HG02642 (cell line): ENCODE results near the gene RPL28.

Experiments
- ATAC-seq: cut with Tn5 transposase; IDR thresholded peaks from one replicate; pipeline ENCODE4 v1.9.1; 2021; ENCODE audit warnings: mild to moderate bottlenecking; ENCODE audit not compliant: unreplicated experiment, poor library complexity

RPL28 gene

DNA sequence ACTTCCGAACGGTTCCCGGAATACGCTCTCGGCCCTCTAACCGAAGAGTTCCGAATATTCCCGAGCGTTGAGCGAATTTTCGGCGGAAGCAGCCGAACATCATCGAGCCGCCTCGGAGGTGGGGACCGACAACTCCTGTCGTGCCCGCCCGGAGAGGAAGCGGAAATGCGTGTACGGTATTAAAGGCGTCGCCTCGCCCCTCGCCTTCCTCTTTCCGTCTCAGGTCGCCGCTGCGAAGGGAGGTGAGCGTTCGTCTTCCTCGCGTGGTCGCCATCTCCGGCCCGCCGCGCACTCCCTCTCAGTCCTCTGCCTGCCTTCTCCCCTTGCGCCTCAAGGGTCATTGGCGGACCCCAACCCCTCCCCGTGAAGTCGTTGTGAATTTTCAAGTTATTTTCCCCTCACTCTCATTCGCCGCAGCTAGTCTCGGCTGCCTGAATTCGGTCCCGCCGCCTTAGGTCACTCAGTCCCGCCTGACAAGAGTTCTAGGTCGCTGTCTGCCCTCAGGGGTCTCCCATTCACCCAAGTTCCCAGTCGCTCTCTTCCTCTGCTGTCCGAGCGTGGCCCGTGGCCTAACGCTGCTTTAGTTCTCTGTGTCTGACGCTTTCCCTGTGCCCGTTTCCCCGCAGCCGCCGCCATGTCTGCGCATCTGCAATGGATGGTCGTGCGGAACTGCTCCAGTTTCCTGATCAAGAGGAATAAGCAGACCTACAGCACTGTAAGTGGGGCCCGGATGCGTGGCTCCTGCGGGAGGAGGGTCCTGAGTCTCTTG lies at the start of gene RPL28:
RPL28 (plus strand) TSS at position 209 of the 769 bp plus-strand sequence; CDS start at position 635, 426 bp downstream.
- ATAC-seq: peak; percentile 77

DNA sequence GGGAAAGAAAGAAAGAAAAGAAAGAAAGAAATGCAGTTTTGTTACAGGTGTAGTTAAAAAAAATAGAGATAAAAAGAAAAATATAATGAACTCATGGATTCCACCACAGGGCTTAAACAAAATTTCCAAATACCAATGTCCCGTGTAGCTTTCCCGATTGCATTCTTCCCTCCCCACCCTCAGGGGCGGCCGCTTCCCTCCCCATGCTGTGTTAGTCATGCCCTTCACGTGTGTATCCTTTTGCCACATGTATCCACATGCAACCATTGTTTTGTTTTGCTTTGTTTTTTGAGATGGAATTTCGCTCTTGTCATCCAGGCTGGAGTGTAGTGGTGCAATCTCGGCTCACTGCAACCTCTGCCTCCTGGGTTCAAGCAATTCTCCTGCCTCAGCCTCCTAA lies 49.6 kb upstream of the RPL28 start:
- no peak for ATAC-seq

DNA sequence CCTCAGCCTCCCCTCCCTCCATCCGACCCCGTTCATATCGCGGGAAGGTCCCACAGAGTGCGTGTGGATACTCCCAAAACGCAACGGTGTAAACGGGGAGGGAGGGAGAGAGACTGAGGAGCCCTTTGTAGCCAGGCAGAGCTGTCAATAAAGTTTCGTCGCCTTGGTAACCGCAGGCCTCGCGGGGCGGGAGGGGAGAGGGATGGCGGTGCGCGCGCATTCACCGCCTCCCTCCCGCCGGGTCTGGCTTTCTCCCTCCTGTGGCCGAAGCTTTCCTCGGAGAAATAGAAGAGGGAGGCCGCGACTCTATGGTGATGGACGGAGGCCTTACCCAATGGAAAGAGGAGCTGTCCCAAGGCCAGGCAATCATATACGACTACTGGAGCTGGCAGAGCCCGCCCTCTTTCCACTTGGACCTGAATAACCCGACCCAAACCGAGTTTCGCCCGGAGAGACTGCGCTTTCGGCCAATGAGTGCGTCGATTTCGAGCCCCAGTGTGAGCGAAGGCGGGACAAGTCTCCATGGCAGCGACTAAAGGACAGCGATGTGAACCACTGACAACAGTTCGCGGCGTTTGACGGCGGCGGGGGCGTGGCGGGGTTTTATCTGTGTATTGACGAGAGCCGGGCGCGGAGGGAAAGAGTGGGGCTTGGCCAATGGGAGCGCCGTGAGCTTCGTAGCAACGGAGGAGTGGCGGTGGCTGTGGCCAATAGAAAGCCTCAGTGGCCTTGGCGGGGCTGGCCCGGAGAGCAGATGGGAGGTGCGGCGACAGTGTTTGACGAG lies 46.4 kb upstream of the RPL28 start, which contains the start of gene KMT5C:
KMT5C (plus strand) TSS at position 772 of the 784 bp plus-strand sequence. CDS start 2,061 bp downstream, outside the sequence.
- peak; percentile 87 for ATAC-seq

DNA sequence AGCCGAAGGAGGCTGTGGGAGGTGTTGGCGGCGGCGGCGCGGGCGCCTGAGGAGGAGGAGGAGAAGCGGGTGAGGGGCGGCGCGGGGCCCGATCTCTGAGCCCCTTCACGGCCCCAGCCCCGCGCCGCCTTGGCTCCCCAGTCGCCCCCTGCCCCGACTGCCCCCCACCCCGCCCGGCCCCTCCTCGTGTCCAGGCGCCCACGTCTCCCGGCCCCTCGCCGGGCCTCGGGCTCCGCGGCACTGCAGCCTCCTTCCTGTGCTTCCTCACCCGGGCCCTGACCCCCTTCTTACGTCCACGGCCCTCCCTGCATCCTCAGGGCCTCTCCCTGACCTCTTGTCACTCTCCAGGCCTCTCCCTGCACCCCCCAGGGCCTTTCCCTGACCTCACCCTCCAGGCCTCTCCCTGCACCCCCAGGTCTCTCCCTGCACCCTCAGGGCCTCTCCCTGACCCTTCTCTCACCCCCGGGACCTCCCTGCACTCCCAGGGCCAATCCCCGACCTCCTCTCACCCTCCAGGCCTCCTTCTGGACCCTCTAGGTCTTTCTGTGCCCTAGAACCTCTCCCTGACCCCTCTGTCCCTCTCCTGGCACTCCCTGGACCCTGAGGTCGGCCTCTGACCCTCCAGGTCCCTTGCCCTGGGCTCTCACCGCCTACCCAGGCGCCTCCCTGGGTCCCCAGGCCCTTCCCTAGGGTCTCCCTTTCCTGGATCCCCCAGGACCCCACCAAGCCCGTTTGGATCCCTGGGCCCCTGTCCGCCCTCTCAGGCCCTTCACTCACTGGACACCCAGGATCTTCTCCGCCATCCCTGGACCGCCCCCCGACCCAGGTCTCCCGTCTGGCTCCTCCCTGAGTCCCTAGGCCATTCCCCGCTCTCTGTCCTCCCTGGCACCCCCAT lies 45.6 kb upstream of the RPL28 start:
- no peak for ATAC-seq

DNA sequence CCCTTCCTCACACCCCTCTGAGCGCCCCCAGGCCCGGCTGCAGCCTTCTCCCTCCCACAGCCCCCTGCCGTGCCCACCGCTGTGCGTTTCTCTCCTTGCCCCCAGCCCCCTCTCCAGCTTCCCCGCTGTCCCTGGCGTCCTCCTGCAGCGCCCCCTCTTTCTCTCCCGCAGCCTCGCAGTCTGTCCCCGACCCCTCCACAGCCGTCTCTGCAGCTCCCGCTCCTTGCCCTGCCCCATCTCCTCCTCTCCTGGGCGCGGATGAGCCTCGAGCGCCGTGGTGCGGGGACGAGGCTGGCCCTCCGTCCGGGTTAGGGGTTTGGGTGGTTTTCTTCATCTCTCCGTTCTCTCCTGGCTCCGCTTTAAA lies 45.0 kb upstream of the RPL28 start:
- ATAC-seq: no peak

DNA sequence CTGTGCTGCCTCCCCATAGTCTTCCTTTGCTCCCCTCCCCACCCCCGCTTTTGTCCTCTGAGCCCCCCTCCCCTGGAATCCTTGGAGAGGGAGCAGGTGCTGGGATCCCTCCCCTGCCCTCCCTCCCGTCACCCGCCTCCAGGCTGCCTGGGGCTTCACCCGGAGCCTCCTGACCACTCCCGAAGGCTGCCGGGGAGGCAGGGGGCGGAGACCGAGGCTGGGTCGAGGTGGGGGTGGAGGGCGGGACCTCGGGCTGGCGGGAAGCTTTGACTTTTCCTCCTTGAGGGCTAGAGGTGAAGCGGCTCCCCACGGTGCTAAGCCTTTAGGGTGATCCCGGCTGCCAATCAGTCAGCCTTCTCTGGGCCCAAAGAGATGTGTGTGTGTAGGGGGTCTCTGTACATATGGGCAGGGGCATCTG lies 44.6 kb upstream of the RPL28 start:
- no peak for ATAC-seq

DNA sequence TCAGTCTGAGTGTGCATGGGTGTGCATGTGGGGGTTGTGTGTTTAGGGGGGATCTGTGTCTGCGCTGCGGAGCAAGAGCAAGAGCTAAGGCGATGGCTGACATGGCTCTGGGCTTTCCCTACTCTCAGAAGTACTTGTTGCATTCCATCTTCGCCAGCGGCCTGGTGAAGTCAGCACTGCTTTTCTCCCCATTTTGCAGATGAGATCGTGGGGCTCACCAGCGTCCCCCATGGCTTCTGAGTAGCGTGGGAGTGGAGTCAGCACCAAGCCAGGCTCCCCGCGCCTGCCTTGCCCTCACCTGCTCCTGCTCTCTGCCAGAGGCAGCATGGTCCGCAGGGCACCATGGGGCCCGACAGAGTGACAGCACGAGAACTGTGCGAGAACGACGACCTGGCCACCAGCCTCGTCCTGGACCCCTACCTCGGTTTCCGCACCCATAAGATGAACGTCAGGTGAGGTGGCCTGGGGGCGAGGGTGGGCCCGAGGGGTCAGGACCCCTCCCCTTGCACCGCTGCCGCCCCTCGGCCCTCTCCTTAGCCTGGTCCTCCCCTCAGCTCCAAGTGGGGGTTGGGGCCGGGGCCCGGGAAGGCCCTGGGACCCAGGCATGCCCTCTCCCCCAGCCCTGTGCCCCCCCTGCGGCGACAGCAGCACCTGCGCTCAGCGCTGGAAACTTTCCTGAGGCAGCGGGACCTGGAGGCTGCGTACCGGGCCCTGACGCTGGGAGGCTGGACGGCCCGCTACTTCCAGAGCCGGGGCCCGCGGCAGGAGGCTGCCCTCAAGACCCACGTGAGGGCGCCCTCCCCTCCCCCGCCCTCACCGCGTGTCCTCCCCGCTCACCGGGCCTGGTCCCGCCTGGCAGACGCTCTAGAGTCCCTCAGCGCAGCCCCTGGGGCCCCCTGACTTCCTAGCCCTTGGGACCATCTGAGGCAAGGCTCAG lies 43.9 kb upstream of the RPL28 start:
- no peak for ATAC-seq

DNA sequence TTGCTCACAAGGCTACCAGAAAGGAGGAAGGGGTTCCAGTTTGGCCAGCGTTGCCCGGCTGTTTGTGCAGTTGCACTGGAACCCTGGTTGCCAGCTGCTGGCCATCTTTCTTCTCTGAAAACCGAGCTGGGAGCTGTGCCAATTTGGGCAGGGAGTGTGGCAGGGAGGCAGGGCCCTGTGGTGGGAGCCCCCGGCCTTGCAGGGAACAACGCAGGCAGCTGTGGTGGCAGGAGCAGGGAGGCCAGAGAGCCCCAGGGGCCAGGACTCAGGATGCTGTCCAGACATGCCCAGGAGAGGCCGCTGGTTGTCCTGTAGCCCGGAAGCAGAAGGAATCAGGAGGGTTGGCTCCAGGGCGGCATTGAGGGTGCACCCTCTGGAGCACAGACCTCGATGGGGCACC lies 41.3 kb upstream of the RPL28 start:
- ATAC-seq: no peak

DNA sequence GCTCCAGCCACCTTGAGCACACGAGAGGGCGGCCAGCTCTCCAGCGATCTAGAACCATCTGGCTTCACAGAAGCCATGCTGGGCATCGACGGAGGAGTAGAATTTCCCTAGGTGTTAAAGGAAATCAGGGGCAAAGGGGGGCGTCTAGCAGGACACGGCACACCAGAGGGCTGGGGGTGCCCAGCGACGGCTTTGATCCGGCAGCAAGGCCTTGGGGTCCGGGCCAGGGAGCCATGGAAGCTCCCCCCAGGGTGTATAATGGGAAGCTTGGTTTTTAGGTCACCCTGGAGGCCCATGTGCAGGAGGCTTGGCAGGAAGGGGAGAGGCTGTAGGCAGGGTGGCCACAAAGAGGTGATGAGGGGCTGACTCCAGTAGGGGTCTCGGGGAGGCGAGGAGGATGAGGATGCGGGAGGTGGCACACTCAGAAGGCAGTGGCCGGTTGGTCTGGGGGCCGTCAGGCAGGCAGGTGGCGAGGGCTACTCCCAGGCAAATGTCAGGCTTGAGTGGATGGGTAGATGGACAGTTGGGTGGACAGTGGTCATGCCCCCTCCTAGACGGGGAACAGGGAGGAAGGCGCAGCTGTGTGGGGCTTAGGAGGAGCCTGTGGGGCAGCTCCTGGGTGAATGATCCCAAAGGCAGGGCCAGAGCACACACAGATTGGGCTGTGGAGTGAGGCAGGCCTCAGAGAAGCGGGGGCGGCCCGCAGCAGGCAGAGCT lies 40.5 kb upstream of the RPL28 start:
- no peak for ATAC-seq

DNA sequence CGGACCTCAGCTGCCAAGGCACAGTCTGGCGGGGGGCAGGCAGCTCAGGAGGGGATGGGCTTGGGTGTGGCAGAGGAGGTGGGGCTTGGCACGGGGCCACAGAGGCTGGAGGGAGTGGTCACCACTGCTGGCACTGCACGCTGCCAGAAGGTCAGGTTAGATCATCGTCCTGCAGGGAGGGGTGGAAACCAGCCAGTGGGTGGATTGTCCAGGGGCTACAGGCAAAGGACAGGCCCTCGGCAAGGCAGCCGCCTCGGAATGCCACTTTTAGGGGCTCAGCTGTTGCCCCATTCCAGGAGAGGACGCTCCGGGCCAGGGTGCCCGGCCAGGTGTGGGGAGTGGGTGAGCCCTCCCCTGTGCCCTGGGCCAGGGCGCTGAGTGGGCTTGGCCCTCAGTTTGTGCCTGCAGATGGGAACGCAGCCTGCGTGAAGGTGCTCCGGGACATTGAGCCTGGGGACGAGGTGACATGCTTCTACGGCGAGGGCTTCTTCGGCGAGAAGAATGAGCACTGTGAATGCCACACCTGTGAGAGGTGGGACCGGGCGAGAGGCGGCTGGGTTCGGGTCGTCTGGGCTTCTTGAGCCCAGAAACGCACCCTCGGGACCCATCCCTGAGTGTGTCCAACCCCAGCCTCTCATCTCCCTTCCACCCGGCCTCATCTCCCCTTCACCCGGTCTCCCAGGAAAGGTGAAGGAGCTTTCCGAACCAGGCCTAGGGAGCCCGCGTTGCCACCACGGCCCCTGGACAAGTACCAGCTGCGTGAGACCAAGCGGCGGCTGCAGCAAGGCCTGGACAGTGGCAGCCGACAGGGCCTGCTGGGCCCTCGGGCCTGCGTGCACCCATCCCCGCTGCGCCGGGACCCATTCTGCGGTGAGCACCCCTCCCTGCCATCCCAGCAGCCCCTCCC lies 39.7 kb upstream of the RPL28 start:
- no peak for ATAC-seq

DNA sequence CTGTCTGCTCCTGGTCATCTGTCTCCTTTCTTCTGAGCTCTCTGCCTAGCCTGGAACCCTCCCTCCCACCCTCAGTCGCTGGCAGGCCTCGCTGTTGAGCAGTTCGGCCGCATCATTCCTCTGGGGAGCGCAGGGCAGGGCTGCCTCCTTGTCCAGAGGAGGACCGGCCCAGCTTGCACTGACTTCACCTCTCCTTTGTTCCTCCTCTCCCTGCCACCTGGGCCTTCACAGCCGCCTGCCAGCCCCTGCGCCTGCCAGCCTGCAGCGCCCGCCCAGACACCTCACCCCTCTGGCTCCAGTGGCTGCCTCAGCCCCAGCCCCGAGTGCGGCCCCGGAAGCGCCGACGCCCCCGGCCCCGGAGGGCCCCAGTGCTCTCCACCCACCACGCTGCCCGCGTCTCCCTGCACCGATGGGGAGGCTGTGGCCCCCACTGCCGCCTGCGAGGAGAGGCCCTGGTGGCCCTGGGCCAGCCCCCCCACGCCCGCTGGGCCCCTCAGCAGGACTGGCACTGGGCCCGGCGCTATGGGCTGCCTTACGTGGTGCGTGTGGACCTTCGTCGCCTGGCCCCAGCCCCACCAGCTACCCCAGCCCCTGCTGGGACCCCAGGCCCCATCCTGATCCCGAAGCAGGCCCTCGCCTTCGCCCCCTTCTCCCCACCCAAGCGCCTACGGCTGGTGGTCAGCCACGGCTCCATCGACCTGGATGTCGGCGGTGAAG lies 38.8 kb upstream of the RPL28 start:
- no peak for ATAC-seq

DNA sequence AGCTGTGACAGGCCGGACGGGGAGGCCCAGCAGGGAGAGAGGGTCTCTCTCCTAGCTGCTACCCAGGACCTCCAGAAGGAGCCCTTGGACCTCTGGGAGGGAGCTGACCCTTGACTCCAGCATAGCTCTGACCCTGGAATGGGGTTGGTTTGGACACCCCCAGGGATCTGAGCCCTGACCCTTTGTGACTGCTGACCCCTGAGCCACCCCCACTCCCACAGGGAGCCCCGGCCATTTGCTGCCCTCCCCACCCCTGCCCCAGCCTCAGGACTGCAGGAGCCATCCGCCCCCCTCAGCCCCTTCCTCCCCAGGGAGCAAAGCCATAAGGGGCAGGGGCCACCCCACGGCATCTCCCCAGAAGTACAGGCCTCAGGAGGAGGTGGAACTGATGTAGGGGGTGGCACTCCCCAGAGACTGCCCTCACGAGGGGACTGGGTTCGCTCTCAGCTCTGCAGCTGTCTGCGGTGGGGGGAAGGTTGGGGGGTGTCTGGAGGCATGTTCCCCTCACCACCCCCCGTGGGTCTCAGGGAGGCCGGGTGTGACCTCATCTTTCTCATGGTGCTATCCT lies 38.2 kb upstream of the RPL28 start:
- ATAC-seq: no peak

DNA sequence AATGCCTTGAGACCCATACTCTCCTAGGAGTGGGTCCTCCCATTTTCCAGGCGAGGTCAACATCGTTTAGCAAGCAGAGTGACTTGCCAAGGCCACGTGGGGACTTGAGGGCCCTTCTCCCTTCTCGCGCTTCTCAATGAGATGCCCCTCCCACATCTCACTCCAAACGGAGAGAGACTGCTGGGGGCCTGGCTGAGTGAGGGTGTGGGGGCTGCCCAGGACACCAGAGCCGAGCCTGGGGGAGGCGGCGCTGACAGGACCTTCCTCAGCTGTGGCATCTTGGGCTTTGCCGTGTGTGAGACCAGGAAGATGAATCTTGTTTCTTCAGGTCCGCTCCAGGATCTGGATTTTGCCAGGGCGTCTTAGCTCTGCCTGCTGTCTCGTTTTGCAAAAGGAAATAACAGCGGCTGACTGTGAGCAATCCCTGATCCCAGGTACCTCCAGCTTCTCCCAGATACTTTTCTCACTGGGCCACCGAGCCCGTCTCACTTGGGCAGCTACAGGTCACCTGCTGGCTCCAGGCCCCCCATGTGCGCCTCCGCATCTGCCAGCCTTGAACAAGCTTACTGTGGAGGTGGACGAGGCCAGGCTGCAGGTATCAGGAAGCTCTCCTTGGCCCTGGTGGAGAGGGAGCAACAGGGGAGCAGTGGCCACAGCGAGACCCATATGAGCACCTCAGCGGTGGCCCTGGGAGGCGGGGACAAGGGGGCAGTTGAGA lies 37.3 kb upstream of the RPL28 start:
- ATAC-seq: no peak

DNA sequence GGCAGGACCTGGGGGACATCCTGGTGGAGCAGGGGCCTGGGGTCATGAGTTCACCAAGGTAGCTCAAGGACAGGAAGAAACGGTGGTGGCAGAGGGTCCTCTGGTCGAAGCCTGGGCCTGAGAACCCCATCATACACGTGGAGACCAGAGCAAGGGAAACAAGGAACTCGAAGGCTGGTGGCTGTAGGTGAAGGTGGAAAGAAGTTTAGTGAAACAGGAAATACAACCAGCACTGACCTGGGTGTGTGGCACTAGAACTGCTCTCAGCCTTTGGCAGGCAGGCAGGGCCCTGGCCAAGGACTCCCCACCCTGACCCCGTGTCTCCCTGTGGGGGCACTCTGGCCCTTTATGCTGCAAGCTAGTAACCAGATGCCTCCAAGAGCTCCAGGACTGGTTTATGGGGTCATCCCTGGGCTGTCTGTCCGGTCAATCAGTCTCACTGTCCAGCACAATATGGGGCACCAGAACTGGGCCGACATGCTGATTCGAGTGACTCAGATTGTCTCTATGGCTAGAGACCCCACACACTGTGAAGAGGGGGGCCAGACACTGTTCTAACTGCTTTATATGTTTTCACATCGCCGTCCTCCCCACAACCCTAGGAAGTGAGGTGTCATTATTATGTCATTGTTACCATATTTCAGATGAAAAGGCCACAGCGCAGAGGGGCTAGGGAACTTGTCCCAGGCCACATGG lies 35.0 kb upstream of the RPL28 start:
- ATAC-seq: no peak

DNA sequence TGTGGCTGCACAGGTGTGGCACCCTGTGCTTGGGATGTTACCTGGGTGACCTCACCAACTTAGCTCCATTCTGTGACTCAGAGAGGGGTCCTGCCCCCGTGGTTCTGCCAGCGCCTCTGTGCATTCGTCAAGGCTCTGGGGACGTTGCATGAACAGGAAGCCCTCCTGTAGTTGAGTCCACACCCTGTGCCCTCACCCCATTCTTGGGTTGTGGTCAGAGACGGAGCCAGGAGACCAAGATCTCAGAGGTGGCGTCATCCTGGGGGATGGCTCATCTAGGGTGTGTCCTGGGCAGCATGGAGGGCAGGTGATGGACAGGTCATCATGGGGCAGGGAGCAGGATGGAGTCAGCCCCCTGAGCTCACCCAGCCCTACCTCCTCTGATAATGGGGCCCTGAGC lies 33.7 kb upstream of the RPL28 start:
- ATAC-seq: no peak
